GM15510 (cell line): ENCODE measurements around the gene NBR1.
"Not testable (repeated sequence)": the region's sequence is repeated elsewhere in the genome, so short reads cannot be mapped to it uniquely, and the experiment has no call there.

Experiments used
- POLR2A ChIP-seq: IDR thresholded peaks from 3 replicates; pipeline ENCODE4 v1.6.1; 2011; ENCODE audit warnings: borderline replicate concordance; ENCODE audit not compliant: insufficient read length; ENCODE audit errors: extremely low read depth

NBR1 gene

GRCh38 chr17:43212641-43213490 lies 41.9 kb downstream of the NBR1 start:
- no peak for TF ChIP-seq POLR2A

DNA sequence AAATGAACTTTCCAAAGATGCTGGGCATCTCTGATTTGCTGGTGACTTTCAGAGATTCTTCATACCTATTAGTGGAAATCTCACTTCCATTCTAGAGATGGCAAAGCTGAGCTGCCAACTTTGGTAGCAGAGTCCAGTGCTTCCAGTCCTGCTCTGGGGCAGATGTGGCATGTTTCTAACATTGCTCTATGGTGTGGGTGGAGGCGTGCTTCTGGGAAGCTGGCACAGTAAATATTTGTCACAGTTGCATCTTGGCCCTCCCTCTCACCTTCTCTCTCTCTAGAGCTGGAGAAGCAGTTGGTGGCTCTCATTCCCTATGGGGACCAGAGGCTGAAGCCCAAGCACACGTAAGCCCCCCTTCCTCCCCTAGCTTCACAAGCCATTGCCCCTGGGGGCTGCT lies 42.5 kb downstream of the NBR1 start:
- TF ChIP-seq POLR2A, result no peak

DNA sequence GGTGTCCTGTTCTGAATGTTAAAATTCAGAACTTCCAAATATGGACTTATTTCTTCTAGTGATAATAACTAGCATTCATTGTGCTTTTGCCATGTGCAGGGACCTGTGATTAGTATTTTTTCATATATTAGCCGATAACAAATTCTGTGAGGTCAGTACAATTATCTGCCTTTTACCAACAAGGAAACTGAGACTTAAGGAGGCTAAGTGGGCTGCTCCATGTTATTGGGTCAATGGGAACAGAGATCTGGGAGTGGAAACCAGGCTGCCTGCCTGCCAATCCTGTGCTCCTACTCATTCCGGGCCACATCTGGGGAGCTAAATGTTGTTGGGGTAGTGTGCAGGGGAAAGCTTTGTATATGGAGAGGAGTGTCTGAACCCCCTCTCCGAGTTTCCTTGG lies 44.3 kb downstream of the NBR1 start:
- no peak for TF ChIP-seq POLR2A

- TF ChIP-seq POLR2A, result no peak
Measured at GRCh38 chr17:43216369-43216761, 45.4 kb downstream of the NBR1 start.

- no peak for TF ChIP-seq POLR2A
Measured at GRCh38 chr17:43216762-43217613, 46.0 kb downstream of the NBR1 start.

DNA sequence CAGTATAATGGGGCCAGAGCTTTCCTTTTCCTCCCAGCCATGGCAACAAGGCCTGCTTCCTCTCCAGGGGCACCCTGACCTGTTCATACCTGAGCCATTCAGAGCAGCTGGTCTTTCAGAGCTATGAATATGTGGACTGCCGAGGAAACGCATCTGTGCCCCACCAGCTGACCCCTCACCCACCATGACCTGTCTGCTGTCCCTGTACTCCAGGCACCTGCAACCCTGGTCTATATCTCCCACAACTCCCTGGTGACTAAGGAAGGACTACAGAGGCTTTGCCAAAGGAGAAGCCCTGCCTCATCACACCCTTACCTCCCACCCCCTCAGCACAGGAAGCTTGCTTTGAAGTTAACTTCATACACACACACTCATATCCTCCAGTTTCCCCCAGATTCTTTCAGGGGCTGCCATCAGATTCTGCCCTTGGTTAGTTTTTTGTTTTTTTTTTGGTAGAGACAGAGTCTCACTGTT lies 46.6 kb downstream of the NBR1 start:
- TF ChIP-seq POLR2A, result no peak

DNA sequence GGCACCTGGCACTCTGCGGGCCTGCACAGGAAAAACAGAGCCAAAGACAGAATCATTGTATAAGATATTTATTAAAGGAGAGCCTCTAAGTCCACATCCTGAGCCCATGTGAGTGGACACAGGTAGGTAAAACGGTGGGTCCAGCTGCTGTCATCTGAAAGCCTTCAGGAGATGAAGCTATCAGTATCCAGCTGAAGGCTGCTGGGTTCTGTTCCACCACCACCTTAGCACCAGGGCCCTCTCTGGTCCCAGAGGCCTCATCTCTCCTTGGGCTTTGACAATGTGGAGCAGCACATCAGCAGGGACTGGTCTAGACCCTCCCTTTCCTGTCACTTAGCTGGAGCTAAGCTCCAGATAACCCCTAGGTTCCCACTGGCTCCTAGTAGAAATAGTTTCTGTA lies 48.0 kb downstream of the NBR1 start:
- no peak for TF ChIP-seq POLR2A

DNA sequence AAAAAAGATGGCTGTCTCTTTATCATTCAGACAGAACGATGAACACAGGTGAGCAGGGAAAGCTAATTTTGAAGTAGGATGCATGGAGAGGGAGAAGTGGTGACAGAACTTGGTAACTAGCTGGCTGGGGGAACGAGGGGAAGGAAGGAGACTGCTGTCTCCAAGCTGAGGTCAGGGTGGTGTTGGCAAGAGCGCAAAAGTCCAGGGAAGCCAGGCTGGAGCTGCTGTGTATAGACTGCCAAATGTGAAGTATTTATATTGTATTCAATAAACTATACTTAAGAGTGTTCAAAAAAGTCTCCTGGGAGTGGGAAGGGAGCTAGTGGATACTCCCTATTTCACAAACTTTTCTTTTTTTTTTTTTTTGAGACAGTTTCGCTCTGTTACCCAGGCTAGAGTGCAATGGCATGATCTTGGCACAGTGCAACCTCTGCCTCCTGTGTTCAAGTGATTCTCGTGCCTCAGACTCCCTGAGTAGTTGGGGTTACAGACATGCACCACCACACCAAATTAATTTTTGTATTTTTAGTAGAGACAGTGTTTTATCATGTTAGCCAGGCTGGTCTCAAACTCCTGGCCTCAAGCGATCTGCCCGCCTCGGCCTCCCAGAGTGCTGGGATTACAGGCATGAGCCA lies 48.8 kb downstream of the NBR1 start:
- TF ChIP-seq POLR2A, result no peak

DNA sequence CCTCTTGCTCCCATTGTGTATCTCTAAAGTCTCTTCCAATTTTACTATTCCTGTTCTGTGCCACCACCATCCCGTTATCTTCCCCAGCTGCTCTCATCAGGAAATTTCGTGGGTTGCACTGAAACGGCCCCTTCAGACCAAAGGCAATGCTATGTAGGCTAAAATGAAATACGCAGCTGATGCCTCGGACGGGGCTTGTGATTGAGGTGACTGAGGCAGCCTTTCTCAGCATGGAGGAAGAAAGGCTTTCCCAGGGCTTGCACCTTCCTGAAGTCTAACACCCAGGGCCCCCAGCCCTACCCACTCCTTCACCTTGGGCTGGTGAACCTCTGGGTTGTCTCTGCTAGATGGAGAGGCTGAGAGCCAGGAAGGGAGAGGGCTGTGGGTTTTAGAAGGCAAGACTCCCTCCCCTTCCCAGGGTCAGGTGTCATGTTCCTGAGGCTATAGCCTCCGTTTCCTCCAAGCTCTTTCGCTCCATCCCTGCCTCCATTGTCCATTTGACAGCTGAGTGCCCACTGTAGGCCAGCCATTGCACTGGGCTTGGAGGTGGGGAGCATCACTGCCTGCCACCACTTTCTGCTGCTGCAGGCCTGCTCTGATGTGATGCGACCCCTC lies 49.6 kb downstream of the NBR1 start:
- no peak for TF ChIP-seq POLR2A

DNA sequence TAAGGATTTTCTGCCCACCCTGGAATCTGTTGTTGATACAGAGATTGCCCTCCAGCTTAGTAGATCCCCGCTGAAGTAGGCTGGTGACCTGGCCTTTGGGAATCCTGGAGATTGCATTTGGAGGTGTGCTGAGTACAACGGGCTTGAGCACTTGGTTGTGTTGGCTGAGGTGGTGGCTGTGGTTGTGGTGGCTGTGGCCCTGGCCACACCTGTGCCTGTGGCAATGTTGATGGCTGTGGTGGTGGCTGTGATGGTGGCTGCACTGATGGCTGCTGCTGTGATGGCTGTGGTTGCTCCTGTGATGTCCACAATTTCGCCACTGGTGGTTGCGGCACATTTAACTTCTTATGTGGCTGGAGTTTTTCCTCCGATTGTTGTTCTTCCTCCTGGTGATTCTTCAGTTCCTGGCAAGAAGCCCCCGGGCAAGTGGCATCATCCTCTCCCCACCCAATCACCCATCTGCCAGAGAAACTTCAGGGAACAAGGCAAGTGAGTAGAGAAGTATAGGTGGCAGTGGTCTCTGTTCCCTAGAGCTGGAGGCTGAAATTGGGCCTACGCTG lies 53.2 kb downstream of the NBR1 start:
- TF ChIP-seq POLR2A, result no peak

DNA sequence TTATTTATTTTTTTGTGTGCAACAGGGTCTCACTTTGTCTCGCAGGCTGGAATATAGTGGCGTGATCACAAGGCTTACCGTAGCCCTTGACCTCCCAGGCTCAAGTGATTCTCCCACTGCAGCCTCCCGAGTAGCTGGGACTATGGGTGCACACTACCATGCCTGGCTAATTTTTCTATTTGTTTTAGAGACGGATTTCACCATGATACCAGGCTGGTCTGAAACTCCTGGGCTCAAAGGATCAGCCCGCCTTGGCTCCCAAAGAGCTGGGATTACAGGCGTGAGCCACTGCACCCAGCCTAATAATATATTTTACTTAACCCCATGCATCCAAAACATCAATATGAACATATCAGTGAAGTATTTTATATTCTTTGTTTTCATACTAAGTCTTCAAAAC lies 55.4 kb downstream of the NBR1 start:
- no peak for TF ChIP-seq POLR2A

DNA sequence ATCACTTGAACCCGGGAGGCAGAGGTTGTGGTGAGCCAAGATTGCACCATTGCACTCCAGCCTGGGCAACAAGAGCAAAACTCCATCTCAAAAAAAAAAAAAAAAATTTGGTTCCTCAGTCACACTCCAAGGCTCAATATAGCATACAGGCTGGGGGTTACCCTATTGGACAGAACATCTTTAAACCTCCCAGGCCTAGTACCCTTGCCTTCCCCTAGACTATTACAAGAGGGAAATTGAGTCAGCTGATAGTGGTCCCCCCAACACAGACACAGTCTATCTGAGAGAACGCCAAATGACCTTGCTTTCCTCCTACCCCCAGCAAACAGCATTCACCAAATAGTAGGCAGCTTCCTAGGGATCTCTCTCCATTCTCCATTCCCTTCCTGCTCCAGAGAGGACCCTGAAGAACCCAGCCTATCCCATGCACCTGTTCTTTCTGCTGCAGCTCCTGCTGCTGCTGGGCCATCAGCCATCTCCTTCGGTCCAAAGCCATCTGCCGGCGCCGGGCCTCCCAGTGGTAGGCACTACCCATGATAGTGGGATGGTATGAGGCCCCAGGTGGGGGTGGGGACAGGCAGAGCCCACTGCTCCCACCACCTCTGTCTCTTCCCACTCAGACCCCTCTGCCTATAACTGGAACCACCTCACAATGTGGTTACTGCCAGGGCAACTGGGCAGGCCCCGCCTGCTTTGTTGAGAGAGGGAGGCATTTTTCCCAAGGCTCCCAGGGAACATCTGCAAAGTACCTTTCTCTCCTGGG lies 57.2 kb downstream of the NBR1 start, which contains the start of gene CCDC200:
Gene CCDC200, minus strand, starts transcription at position 604 of the 763 bp plus-strand sequence. Its CDS starts 69 bp downstream, at position 535.
- not testable (repeated sequence) for TF ChIP-seq POLR2A

GRCh38 chr17:43233877-43234276 lies 62.9 kb downstream of the NBR1 start, which contains the start of gene RNU2-1:
RNU2-1 (minus strand) TSS chr17:43233977.
- not testable (repeated sequence) for TF ChIP-seq POLR2A
